IPS DF 6.9 (cell line): Measurements from ENCODE around the gene RNF217.

Experiments used
- DNase-seq: peaks from one replicate; pipeline ENCODE4 v3.0.0-alpha.2; 2013; ENCODE audit warnings: low read depth, low spot score
- H3K27ac ChIP-seq: one replicate; pipeline ENCODE4 v1.5.1; 2013; ENCODE audit warnings: low read length, control low read depth
- H3K27me3 ChIP-seq: 2 replicates; pipeline ENCODE4 v1.6.1; 2013; ENCODE audit warnings: mild to moderate bottlenecking, low read length; ENCODE audit not compliant: control insufficient read depth, insufficient read depth
- H3K36me3 ChIP-seq: 2 replicates; pipeline ENCODE4 v1.6.1; 2013; ENCODE audit warnings: low read length; ENCODE audit not compliant: control insufficient read depth, insufficient read depth
- H3K4me1 ChIP-seq: 2 replicates; pipeline ENCODE4 v1.6.1; 2013; ENCODE audit warnings: low read length; ENCODE audit not compliant: control insufficient read depth, insufficient read depth
- H3K4me3 ChIP-seq: 2 replicates; pipeline ENCODE4 v1.5.1; 2013; ENCODE audit warnings: mild to moderate bottlenecking, low read length
- H3K9me3 ChIP-seq: 2 replicates; pipeline ENCODE4 v1.6.1; 2013; ENCODE audit warnings: low read length, inconsistent platforms; ENCODE audit not compliant: control insufficient read depth, insufficient read depth
- WGBS: extraction: QIAGEN DNeasy Blood & Tissue Kit; methylation state at CpG from one replicate; pipeline ENCODE4 v1.1.7; 2013; ENCODE audit warnings: mixed read lengths, missing lambda C conversion rate; ENCODE audit not compliant: insufficient read length, insufficient coverage; 5-methylcytosine and 5-hydroxymethylcytosine counted together

The RNF217 gene

DNA sequence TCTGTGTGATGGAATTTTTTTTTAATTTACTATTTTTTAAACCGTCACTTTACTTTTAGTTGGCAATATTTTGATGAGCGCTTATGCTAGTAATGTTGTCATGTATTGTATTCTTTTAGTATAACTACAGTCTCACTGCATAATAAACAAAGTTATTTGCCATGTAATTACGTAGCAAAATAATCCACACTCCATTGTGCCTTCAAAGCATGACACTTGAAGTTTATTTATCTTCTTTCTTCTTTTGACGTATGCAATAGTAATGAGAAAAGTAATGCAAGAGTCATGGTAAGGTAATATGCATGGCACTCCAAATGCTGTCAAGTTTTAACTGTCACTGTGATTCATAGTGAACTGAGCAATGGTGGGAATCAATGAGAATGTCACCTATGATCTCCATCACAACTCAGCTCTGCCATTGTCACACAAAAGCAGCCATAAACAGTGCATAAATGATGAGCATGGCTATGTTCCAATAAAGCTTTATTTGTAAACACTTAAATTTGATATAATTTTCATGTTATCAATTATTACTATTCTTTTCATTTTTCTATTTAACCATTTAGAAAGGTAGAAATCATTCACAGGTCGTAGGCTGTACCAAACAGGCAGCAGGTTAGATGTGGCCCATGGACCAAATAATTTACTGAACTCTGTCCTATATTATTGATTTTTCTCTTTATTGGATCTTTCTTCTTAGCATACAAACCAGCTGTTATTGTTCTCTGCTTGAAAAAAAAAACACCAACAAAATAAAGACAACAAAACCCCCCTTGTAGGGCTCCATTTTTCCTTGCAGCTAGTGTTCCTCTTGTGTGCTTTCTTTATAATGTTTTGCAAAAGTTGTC, 27.1 kb downstream of the RNF217 start:
- no peak overlapping the region for H3K4me3 ChIP-seq
- peaks cover 2% of the 10 kb centered on the region; the same call in 1 of the 2 replicates for H3K4me1 ChIP-seq
- H3K36me3 ChIP-seq = no peaks in the 10 kb centered on the region
- no peak for DNase-seq
- no peaks in the 10 kb centered on the region for H3K27me3 ChIP-seq
- H3K9me3 ChIP-seq = no peaks in the 10 kb centered on the region
- no CpG with 5 or more reads among the region's 5 CpGs for WGBS
- H3K27ac ChIP-seq = no peak overlapping the region

DNA sequence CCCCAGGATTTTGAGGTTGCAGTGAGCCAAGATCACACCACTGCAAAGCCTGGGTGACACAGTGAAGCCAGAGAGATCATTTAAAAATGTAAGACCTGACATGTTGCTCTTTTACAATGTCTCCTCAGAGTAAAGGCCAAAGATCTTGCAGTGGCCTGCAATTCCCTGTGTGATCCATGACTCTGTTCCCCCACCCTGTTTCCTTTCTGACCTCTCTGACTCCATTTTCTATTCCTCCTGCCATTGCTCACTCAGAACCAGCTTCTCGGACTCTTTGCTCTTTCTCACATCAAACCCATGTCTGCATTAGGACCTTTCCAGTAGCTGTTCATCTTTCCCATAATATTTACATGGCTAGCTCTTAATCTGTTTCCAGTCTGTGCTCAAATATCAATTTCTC, 28.8 kb downstream of the RNF217 start:
- no CpG with 5 or more reads among the region's 1 CpG for WGBS
- no peak for DNase-seq
- no peaks in the 10 kb centered on the region for H3K27me3 ChIP-seq
- H3K27ac ChIP-seq = no peak overlapping the region
- H3K4me1 ChIP-seq = peaks cover 2% of the 10 kb centered on the region; the same call in 1 of the 2 replicates
- no peaks in the 10 kb centered on the region for H3K36me3 ChIP-seq
- H3K9me3 ChIP-seq = no peaks in the 10 kb centered on the region
- H3K4me3 ChIP-seq = no peak overlapping the region

DNA sequence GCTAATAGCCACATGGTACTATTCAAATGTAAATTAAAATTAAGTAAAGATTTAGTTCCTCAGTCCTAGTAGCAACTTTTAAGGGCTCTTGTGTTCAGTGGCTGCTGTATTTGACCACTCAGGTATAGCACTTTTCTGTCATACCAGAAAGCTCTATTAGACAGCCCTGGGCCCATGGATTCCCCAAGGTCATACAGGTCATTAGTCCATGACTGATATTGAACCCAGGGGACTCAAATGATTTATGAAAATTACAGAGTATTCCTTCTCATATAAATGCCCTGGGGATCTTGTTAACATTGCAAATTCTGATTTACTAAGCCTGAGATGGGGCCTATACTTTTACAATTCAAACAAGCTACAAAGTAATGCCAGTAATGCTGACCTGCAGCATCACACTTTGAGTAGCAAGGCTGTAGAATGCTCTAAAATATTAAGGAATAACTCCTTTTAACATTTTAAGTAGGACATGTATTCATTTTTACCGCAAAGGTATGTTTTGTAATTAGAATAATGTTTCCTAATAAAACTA, 29.6 kb downstream of the RNF217 start:
- Histone ChIP-seq H3K9me3 (no peaks in the 10 kb centered on the region), H3K36me3 (no peaks in the 10 kb centered on the region), H3K4me3 (no peak overlapping the region), H3K4me1 (peaks cover 2% of the 10 kb centered on the region; the same call in 1 of the 2 replicates), H3K27ac (no peak overlapping the region), H3K27me3 (no peaks in the 10 kb centered on the region)
- no CpG with 5 or more reads among the region's 1 CpG for WGBS
- DNase-seq = no peak

DNA sequence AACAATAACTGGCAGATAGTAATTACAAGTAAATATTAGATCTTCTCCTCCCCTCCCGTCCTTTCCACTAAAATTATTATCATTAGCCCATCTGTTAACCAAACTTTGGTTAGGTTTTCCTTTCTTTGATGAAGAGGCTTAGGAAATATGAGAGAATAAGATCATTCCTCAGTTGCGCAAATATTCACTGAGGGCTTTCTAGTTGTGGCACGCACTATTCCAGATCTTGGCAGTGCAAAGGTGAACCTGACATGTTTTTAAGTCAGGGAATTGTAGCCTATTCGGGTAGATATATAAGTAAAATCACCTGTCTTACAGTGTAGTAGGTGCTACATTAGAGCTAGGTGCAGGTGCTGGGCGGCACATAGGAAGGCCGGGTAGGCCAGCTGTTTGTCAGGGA, 31.1 kb downstream of the RNF217 start:
- no peaks in the 10 kb centered on the region for H3K36me3 ChIP-seq
- no peak overlapping the region for H3K27ac ChIP-seq
- WGBS = no CpG with 5 or more reads among the region's 6 CpGs
- H3K4me3 ChIP-seq = no peak overlapping the region
- H3K9me3 ChIP-seq = no peaks in the 10 kb centered on the region
- H3K4me1 ChIP-seq = peaks cover 2% of the 10 kb centered on the region; the same call in 1 of the 2 replicates
- no peak for DNase-seq
- H3K27me3 ChIP-seq = no peaks in the 10 kb centered on the region

DNA sequence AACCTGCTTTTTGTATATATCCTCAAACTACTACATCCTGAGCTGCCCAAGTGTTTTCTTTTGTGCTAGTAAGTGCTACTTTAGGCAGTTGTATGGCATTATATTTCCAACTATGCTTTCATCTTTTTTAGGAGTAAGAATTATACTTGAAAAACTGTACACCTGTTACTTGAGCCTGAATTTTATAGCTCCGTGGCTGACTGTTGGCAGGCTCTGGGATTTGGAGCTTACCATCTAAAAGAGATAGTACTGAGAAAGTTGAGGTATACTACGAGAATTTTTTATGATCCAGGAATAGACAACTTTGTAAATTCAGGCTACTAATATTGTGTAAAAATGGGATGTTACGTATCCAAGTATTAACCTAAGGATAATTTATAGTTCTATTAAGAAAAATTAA, 32.4 kb downstream of the RNF217 start:
- no peak overlapping the region for H3K4me3 ChIP-seq
- no peaks in the 10 kb centered on the region for H3K36me3 ChIP-seq
- no peaks in the 10 kb centered on the region for H3K27me3 ChIP-seq
- H3K9me3 ChIP-seq = no peaks in the 10 kb centered on the region
- H3K4me1 ChIP-seq = peaks cover 2% of the 10 kb centered on the region; the same call in 1 of the 2 replicates
- WGBS = no CpG with 5 or more reads among the region's 3 CpGs
- no peak overlapping the region for H3K27ac ChIP-seq
- DNase-seq = no peak

DNA sequence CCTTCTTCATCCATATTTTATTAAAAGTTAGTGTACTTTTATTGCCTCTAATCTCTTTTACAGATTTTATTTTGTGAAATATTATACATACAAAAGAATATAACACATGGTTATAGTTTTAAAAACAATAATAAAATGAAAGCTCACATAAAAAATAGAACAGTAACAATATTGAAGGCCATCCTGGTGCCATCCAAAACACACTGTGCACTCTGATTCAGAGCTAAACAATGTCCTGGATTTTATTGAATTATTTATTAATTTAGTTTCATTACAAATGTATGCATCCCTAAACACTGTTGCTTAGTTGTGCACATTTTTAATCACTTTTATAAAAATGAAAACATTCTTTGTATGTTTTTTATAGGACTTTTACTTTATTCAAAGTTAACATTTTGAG, 32.9 kb downstream of the RNF217 start:
- H3K27ac ChIP-seq = no peak overlapping the region
- no peaks in the 10 kb centered on the region for H3K27me3 ChIP-seq
- H3K9me3 ChIP-seq = no peaks in the 10 kb centered on the region
- DNase-seq = no peak
- no peaks in the 10 kb centered on the region for H3K36me3 ChIP-seq
- H3K4me1 ChIP-seq = peaks cover 2% of the 10 kb centered on the region; the same call in 1 of the 2 replicates
- no peak overlapping the region for H3K4me3 ChIP-seq

DNA sequence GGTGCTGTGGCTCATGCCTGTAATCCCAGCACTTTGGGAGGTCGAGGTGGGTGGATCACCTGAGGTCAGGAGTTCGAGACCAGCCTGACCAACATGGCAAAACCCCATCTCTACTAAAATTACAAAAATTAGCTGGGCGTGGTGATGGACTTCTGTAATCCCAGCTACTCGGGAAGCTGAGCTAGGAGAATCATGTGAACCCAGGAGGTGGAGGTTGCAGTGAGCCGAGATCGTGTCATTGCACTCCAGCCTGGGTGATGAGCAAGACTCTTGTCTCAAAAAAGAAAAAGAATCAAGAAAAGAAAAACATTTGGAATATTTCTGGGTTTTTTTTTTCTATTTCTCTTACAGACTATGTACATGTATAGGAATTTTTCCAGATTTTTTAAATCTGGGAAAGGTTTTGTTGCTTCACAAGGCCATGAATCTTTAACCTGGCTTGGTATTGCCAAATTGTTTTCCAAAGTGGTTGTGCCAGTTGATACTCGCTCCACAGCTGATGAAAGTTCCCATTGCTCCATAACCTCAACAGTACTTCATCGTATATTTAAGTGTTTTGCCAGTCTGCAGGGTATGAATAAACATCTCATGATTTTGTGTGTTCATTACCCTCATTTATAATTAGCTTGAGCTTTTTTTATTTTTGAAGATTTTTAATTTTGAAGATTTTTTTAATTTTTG, 33.5 kb downstream of the RNF217 start:
- Histone ChIP-seq H3K27ac (no peak overlapping the region), H3K4me3 (no peak overlapping the region)
- no CpG with 5 or more reads among the region's 8 CpGs for WGBS

DNA sequence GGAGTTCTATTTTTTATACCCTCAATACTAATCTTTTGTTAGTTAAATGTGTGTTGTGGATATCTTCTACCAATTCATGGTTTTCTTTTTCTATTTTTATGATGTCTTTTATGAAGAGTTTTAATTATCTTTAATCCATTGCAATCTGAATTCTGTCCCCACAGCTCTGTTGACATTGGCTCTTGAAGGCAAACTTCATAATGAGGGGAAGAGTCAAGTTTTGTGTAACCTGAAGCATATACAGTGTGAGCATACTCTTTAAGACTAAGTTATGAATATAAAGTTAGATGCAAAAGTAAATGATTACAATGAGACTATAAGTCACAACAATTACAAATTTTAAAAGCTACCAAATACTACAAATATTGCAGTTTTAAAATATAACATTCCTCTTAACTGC, 34.2 kb downstream of the RNF217 start:
- Histone ChIP-seq H3K9me3 (no peaks in the 10 kb centered on the region), H3K4me1 (peaks cover 2% of the 10 kb centered on the region; the same call in 1 of the 2 replicates), H3K36me3 (no peaks in the 10 kb centered on the region), H3K27ac (no peak overlapping the region), H3K4me3 (no peak overlapping the region), H3K27me3 (no peaks in the 10 kb centered on the region)
- no peak for DNase-seq

More for the DNA sequence above, 33.5 kb downstream of the RNF217 start:
- Histone ChIP-seq H3K36me3 (no peaks in the 10 kb centered on the region), H3K27me3 (no peaks in the 10 kb centered on the region), H3K4me1 (peaks cover 2% of the 10 kb centered on the region; the same call in 1 of the 2 replicates), H3K9me3 (no peaks in the 10 kb centered on the region)
- DNase-seq = no peak

DNA sequence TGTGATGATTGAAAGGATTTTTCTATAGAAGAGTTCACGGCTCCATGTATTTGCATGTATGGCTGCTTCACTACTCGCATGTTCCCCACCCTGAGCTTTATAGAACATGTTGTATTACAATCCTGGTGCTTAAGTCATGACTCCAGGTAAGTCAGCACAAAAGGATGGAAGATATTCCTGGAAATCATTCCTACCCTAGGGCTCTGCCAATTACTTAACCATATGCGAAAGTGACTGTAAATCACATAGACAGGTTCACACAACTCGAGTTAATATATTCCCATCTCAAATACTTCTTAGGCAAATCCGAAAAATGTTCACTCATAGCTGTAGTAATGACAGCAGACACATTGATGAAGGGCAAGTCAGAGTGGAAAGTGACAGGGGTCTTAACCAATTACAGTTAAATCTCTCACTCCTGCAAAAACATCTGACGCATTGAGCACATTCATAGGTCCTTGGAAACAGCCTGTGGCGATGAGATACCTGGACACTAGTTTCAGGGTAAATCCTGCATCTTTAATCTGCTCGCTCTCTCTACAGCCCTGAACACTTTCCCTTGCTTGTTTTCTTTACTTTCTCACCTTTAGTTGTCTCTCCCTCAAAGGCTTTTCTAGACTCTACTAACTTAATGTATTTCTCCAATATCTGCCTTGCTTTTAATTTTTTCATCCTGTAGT, 35.1 kb downstream of the RNF217 start:
- no CpG with 5 or more reads among the region's 8 CpGs for WGBS
- H3K4me3 ChIP-seq = no peak overlapping the region
- H3K27ac ChIP-seq = no peak overlapping the region
- no peaks in the 10 kb centered on the region for H3K9me3 ChIP-seq
- peaks cover 2% of the 10 kb centered on the region; the same call in 1 of the 2 replicates for H3K4me1 ChIP-seq
- DNase-seq = no peak
- no peaks in the 10 kb centered on the region for H3K36me3 ChIP-seq
- H3K27me3 ChIP-seq = no peaks in the 10 kb centered on the region

DNA sequence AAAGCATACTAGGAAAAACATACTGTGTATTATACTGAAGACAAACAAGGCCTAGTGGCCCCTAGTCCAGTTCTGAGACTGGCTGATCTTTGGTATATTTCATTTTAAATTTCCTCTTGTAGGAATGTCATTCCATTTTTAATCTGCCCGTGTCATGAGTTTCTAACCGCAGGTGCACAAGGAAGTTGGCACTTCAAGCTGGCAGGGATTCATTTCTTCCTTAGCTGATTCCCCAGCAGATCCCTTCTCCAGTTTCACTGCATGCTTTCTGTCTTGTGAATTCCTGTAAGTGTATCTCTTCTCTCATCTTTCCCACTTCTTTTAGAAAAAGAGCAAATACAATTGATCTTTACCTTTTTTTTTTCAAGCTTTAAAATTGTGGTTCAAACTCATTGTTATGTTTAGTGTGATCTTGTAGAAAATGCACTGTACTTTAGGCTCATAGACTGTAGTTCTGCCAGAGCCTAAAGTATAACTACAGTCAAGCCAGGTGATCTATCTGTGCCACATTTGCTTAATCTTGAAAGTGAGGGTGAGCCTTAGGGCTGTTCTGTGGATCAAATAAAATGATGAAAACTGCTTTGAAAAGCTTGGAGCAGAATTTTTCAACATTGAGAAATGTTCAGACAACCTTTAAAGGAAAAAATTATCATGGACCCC, 37.0 kb downstream of the RNF217 start:
- Histone ChIP-seq H3K9me3 (no peaks in the 10 kb centered on the region), H3K27me3 (no peaks in the 10 kb centered on the region), H3K4me1 (no peaks in the 10 kb centered on the region), H3K36me3 (no peaks in the 10 kb centered on the region), H3K4me3 (no peak overlapping the region), H3K27ac (no peak overlapping the region)
- DNase-seq = no peak
- no CpG with 5 or more reads among the region's 2 CpGs for WGBS
